Colonic mucosa (tissue), 4 donors: Measurements from ENCODE around the gene PKHD1. TPM values are rescaled to one million over a fixed set of nuclear protein-coding genes. Genes with fewer than 3 reads are reported as not detected.

Experiments
- DNase-seq: peaks from one replicate; pipeline ENCODE4 v3.0.0-alpha.2; 2020
- H3K27ac ChIP-seq: fragments of 200-600 bp; one replicate; pipeline ENCODE4 v1.8.0; 2021
- H3K27me3 ChIP-seq: fragments of 200-600 bp; one replicate; pipeline ENCODE4 v1.8.0; 2021
- H3K36me3 ChIP-seq: fragments of 200-600 bp; one replicate; pipeline ENCODE4 v1.8.0; 2021
- H3K4me1 ChIP-seq: fragments of 200-600 bp; one replicate; pipeline ENCODE4 v1.8.0; 2021; ENCODE audit warnings: mild to moderate bottlenecking
- H3K4me3 ChIP-seq: fragments of 200-600 bp; one replicate; pipeline ENCODE4 v1.8.0; 2021
- H3K9ac ChIP-seq, 2 donors: one replicate each; pipeline ENCODE4 v1.7.0; 2013; ENCODE audit warnings: control low read depth in 2 of 2, low read depth in 2 of 2, low read length in 2 of 2
- H3K9me3 ChIP-seq: fragments of 200-600 bp; one replicate; pipeline ENCODE4 v1.8.0; 2021
- intact Hi-C: fragments of 100-400 bp; cut with DNase I; formaldehyde crosslinking; loops from one replicate; pipeline ENCODE4 v1.14.1; 2022
- total RNA-seq, 2 donors: library from RNA; stranded (reverse); fragmentation: NEBNext Ultra II Directional in 1 of 2; extraction: Animal tissue kit (Norgen Biotek cat#: 25700) in 1 of 2; gene quantifications; one replicate each; pipeline ENCODE4 v1.2.1, GENCODE V29; 2021
- TF ChIP-seq, protein P1 (sequence below): fragments of 200-600 bp; IDR thresholded peaks from one replicate; pipeline ENCODE4 v1.8.0; 2022; ENCODE audit warnings: antibody characterized with exemption, mild to moderate bottlenecking
- donor health status: healthy.
- donor health status: DM: no; HTN: no; CAD: no.
- donor health status: DM: no; HTN: no; CAD: no.

PKHD1 gene
- total RNA-seq, 2 donors from 2014 or later = 0.08 to 0.10 TPM

DNA sequence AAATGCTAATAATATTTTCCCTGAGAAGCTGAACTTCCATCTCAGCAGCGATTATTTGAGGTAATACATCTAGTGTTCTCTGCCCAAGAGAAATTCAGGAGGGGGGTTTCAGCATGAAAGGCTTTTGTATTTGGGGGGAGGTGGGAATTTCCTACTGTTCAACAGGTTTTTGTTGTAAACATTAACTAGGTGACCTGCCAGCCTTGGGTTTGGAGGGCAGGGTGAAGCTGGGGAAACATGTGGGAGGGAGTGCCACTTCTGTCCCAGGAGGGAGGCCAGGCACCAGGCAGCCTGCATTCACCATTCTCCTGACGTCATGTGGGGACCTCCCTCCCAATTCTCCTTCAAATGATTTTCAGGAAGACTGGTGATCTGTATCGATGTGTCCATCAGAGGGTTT is 37.7 kb upstream of the PKHD1 start:
- H3K27ac ChIP-seq = no peak overlapping the region
- no peaks in the 10 kb centered on the region for H3K27me3 ChIP-seq
- no peaks in the 10 kb centered on the region for H3K36me3 ChIP-seq
- H3K4me3 ChIP-seq = no peak overlapping the region
- TF ChIP-seq, protein P1, sequence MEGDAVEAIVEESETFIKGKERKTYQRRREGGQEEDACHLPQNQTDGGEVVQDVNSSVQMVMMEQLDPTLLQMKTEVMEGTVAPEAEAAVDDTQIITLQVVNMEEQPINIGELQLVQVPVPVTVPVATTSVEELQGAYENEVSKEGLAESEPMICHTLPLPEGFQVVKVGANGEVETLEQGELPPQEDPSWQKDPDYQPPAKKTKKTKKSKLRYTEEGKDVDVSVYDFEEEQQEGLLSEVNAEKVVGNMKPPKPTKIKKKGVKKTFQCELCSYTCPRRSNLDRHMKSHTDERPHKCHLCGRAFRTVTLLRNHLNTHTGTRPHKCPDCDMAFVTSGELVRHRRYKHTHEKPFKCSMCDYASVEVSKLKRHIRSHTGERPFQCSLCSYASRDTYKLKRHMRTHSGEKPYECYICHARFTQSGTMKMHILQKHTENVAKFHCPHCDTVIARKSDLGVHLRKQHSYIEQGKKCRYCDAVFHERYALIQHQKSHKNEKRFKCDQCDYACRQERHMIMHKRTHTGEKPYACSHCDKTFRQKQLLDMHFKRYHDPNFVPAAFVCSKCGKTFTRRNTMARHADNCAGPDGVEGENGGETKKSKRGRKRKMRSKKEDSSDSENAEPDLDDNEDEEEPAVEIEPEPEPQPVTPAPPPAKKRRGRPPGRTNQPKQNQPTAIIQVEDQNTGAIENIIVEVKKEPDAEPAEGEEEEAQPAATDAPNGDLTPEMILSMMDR = no peak
- DNase-seq = no peak
- no peak overlapping the region for H3K9ac ChIP-seq
- no peaks in the 10 kb centered on the region for H3K9me3 ChIP-seq
- intact Hi-C loops = no loop called here
- no peaks in the 10 kb centered on the region for H3K4me1 ChIP-seq

DNA sequence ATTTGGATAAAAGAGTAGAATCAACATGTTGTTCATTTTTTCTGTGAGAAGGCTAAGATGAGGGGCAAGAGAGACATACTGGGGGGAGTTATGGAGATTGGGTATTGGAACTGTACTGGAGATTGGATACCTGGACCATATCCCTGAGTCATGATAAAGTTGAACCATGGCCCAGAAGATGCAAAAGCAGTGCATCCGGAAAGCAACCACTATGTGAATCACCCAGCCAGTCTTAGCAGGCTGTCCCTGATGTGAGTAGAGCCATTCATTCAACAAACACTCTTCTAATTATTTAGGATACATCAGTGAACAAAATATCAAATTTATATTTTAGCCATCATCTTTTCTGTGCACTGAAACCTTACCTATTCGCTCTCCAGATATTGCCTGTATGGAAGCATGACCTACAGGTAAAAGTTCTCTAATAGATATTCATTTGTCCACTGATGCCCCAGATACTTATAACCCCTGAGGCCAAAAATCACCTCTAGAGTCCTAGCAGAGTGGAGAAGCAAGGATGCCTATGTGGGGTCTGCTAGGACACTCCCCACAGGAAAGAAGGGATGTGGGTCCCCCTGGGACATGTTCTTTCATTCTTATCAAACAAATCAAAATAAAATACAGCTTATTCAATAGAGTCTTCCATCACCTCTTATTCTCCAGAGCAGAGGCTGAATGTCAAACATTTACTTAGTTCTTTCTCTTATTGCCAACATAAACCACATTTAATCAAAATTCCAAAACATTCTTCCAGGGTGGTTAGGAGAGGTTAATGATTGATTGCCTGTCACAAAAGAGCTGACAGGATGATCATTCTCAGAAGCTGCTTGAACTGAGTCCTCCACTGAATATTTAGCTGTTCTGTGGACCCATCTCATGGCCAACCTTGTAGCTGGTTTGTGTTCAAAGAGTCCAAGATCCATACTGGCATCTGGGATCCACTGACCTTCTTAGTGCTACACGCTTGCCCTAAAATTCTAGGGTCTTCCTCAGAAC is 37.0 kb upstream of the PKHD1 start:
- no peaks in the 10 kb centered on the region for H3K36me3 ChIP-seq
- H3K4me1 ChIP-seq = no peaks in the 10 kb centered on the region
- no peaks in the 10 kb centered on the region for H3K9me3 ChIP-seq
- TF ChIP-seq, protein P1 = no peak
- H3K9ac ChIP-seq = no peak overlapping the region
- no peaks in the 10 kb centered on the region for H3K27me3 ChIP-seq
- no peak for DNase-seq
- intact Hi-C loops = no loop called here
- no peak overlapping the region for H3K4me3 ChIP-seq
- no peak overlapping the region for H3K27ac ChIP-seq

DNA sequence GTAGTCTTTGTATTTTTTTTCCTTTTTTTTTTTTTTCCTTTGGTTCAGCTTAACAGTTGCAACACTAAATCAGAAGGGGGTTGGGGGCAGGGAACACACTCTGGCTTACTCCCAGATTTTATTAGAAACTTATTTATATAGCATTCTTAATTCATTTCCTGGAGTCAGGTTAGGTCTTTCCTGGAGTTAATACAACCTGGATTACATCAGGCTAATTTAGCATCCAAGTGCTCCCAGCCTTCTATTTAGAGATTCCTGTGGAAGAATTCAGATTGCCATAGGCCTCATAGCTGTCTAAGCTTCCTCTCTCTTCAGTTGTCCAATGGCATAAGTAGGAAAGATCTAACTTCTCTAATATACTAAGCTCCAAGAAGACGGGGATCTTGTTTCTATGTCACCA is 35.8 kb upstream of the PKHD1 start:
- Histone ChIP-seq H3K9me3 (no peaks in the 10 kb centered on the region), H3K27ac (no peak overlapping the region), H3K4me1 (no peaks in the 10 kb centered on the region), H3K27me3 (no peaks in the 10 kb centered on the region), H3K9ac (no peak overlapping the region), H3K36me3 (no peaks in the 10 kb centered on the region), H3K4me3 (no peak overlapping the region)
- intact Hi-C loops = no loop called here
- DNase-seq = no peak
- TF ChIP-seq, protein P1 = no peak

DNA sequence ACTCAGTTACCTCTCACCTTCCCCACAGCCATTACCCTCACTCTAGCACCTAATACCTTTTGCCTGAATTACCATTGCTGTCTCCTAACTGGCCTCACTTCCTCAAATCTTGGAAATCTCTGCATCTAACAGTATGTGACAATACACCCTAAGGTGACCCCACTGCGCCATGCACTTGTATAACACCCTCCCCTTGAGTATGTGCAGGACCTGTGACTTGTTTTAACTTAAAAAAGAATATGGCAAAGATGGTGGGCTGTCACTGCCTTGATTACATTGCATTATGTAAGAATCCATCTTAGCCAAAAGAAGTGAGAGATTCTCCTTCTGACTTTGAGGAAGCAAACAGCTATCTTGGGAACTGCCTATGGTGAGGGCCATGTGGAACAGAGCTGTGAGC is 29.9 kb upstream of the PKHD1 start:
- H3K4me1 ChIP-seq = no peaks in the 10 kb centered on the region
- intact Hi-C loops = no loop called here
- no peaks in the 10 kb centered on the region for H3K9me3 ChIP-seq
- no peaks in the 10 kb centered on the region for H3K36me3 ChIP-seq
- no peak overlapping the region for H3K9ac ChIP-seq
- no peak overlapping the region for H3K27ac ChIP-seq
- H3K27me3 ChIP-seq = no peaks in the 10 kb centered on the region
- H3K4me3 ChIP-seq = no peak overlapping the region
- TF ChIP-seq, protein P1 = no peak
- no peak for DNase-seq

DNA sequence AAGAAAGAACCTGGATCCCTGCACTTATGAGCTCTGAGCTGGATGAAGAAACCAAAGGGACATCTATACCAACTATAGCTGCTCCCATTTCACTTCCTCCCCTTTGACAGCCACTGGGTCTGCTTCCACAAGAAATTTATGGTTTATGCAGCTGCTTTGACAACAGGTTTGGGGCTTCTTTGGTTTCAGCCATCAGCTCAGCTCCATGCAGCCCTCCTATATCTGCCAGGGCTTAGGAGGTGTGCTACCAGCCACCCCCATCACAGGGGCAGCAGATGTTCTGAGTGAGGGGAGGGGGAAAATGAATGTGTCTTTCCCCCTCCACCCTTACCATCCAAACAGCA is 29.2 kb upstream of the PKHD1 start:
- no peak overlapping the region for H3K9ac ChIP-seq
- no peak overlapping the region for H3K27ac ChIP-seq
- TF ChIP-seq, protein P1 = no peak
- no peaks in the 10 kb centered on the region for H3K9me3 ChIP-seq
- no peaks in the 10 kb centered on the region for H3K4me1 ChIP-seq
- no peaks in the 10 kb centered on the region for H3K27me3 ChIP-seq
- no peaks in the 10 kb centered on the region for H3K36me3 ChIP-seq
- intact Hi-C loops = no loop called here
- no peak overlapping the region for H3K4me3 ChIP-seq
- DNase-seq = no peak
